ENCODE measurements around the gene PGAP6.

The PGAP6 gene

GRCh38 chr16:400061-400591, 18.3 kb upstream of the PGAP6 start:
- Histone ChIP-seq H3K27me3 (ENCODE audit: control insufficient read depth in 1 of 2, insufficient read depth in 2 of 2, low read length in 2 of 2) (no peaks in the 10 kb centered on the region), H3K4me1 (ENCODE audit: control insufficient read depth in 1 of 2, insufficient read depth in 2 of 2, low read length in 2 of 2) (peaks cover 11 to 22% of the 10 kb centered on the region in 2 donors), H3K27ac (ENCODE audit: low read depth, low read length) (peak overlapping the region; percentile 32), H3K9me3 (ENCODE audit: control insufficient read depth in 1 of 2, low read length in 2 of 2) (no peaks in the 10 kb centered on the region), H3K9ac (ENCODE audit: low read depth in 1 of 2, low read length in 2 of 2) (peak overlapping the region; percentile 74 to 77), H3K4me3 (ENCODE audit: low read depth in 1 of 2, low read length in 2 of 2) (peak overlapping the region; percentile 73 to 83), H3K36me3 (ENCODE audit: control insufficient read depth in 1 of 2, insufficient read depth in 2 of 2, low read length in 2 of 2) (peaks cover 0 to 4% of the 10 kb centered on the region in 2 donors)

GRCh38 chr16:399340-400019, 17.7 kb upstream of the PGAP6 start:
- Histone ChIP-seq H3K4me1 (ENCODE audit: control insufficient read depth in 1 of 2, insufficient read depth in 2 of 2, low read length in 2 of 2) (peaks cover 8 to 18% of the 10 kb centered on the region in 2 donors), H3K27ac (ENCODE audit: low read depth, low read length) (no peak overlapping the region), H3K9ac (ENCODE audit: low read depth in 1 of 2, low read length in 2 of 2) (no peak overlapping the region), H3K27me3 (ENCODE audit: control insufficient read depth in 1 of 2, insufficient read depth in 2 of 2, low read length in 2 of 2) (no peaks in the 10 kb centered on the region), H3K9me3 (ENCODE audit: control insufficient read depth in 1 of 2, low read length in 2 of 2) (no peaks in the 10 kb centered on the region), H3K36me3 (ENCODE audit: control insufficient read depth in 1 of 2, insufficient read depth in 2 of 2, low read length in 2 of 2) (peaks cover 0 to 4% of the 10 kb centered on the region in 2 donors), H3K4me3 (ENCODE audit: low read depth in 1 of 2, low read length in 2 of 2) (no peak overlapping the region)

GRCh38 chr16:398561-399339, 17.0 kb upstream of the PGAP6 start:
- Histone ChIP-seq H3K9ac (ENCODE audit: low read depth in 1 of 2, low read length in 2 of 2) (no peak overlapping the region), H3K27ac (ENCODE audit: low read depth, low read length) (no peak overlapping the region), H3K9me3 (ENCODE audit: control insufficient read depth in 1 of 2, low read length in 2 of 2) (no peaks in the 10 kb centered on the region), H3K4me1 (ENCODE audit: control insufficient read depth in 1 of 2, insufficient read depth in 2 of 2, low read length in 2 of 2) (peaks cover 8 to 18% of the 10 kb centered on the region in 2 donors), H3K27me3 (ENCODE audit: control insufficient read depth in 1 of 2, insufficient read depth in 2 of 2, low read length in 2 of 2) (no peaks in the 10 kb centered on the region), H3K36me3 (ENCODE audit: control insufficient read depth in 1 of 2, insufficient read depth in 2 of 2, low read length in 2 of 2) (peaks cover 0 to 4% of the 10 kb centered on the region in 2 donors), H3K4me3 (ENCODE audit: low read depth in 1 of 2, low read length in 2 of 2) (no peak overlapping the region)

GRCh38 chr16:397736-398332, 16.1 kb upstream of the PGAP6 start:
- Histone ChIP-seq H3K27me3 (ENCODE audit: control insufficient read depth in 1 of 2, insufficient read depth in 2 of 2, low read length in 2 of 2) (no peaks in the 10 kb centered on the region), H3K36me3 (ENCODE audit: control insufficient read depth in 1 of 2, insufficient read depth in 2 of 2, low read length in 2 of 2) (peaks cover 0 to 4% of the 10 kb centered on the region in 2 donors), H3K4me3 (ENCODE audit: low read depth in 1 of 2, low read length in 2 of 2) (no peak overlapping the region), H3K27ac (ENCODE audit: low read depth, low read length) (no peak overlapping the region), H3K9ac (ENCODE audit: low read depth in 1 of 2, low read length in 2 of 2) (no peak overlapping the region), H3K4me1 (ENCODE audit: control insufficient read depth in 1 of 2, insufficient read depth in 2 of 2, low read length in 2 of 2) (peaks cover 8 to 18% of the 10 kb centered on the region in 2 donors), H3K9me3 (ENCODE audit: control insufficient read depth in 1 of 2, low read length in 2 of 2) (no peaks in the 10 kb centered on the region)

- Histone ChIP-seq H3K4me3 (ENCODE audit: low read depth in 1 of 2, low read length in 2 of 2) (peak within 1 kb of the TSS; percentile 22 to 62), H3K9me3 (ENCODE audit: control insufficient read depth in 1 of 2, low read length in 2 of 2) (no peaks in the 10 kb centered on the region), H3K9ac (ENCODE audit: low read depth in 1 of 2, low read length in 2 of 2) (no peak within 1 kb of the TSS), H3K27ac (ENCODE audit: low read depth, low read length) (no peak within 1 kb of the TSS), H3K27me3 (ENCODE audit: control insufficient read depth in 1 of 2, insufficient read depth in 2 of 2, low read length in 2 of 2) (no peaks in the 10 kb centered on the region), H3K36me3 (ENCODE audit: control insufficient read depth in 1 of 2, insufficient read depth in 2 of 2, low read length in 2 of 2) (peaks cover 0 to 4% of the 10 kb centered on the region in 2 donors), H3K4me1 (ENCODE audit: control insufficient read depth in 1 of 2, insufficient read depth in 2 of 2, low read length in 2 of 2) (peaks cover 8 to 18% of the 10 kb centered on the region in 2 donors)
Observed at GRCh38 chr16:397135-397661, 15.4 kb upstream of the PGAP6 start, which contains the start of gene NME4. Gene NME4 (plus strand): TSS chr16:397199. CDS start chr16:397223, 24 bp downstream.

GRCh38 chr16:396605-397004, 14.8 kb upstream of the PGAP6 start:
- Histone ChIP-seq H3K9me3 (ENCODE audit: control insufficient read depth in 1 of 2, low read length in 2 of 2) (no peaks in the 10 kb centered on the region), H3K9ac (ENCODE audit: low read depth in 1 of 2, low read length in 2 of 2) (no peak overlapping the region), H3K36me3 (ENCODE audit: control insufficient read depth in 1 of 2, insufficient read depth in 2 of 2, low read length in 2 of 2) (peaks cover 0 to 4% of the 10 kb centered on the region in 2 donors), H3K27ac (ENCODE audit: low read depth, low read length) (no peak overlapping the region), H3K27me3 (ENCODE audit: control insufficient read depth in 1 of 2, insufficient read depth in 2 of 2, low read length in 2 of 2) (no peaks in the 10 kb centered on the region), H3K4me1 (ENCODE audit: control insufficient read depth in 1 of 2, insufficient read depth in 2 of 2, low read length in 2 of 2) (peaks cover 8 to 18% of the 10 kb centered on the region in 2 donors), H3K4me3 (ENCODE audit: low read depth in 1 of 2, low read length in 2 of 2) (peak overlapping the region in 1 of 2 donors; percentile 62)

- Histone ChIP-seq H3K9ac (ENCODE audit: low read depth in 1 of 2, low read length in 2 of 2) (no peak overlapping the region), H3K27ac (ENCODE audit: low read depth, low read length) (no peak overlapping the region)
Observed at GRCh38 chr16:396199-396598, 14.4 kb upstream of the PGAP6 start.

GRCh38 chr16:392450-393030, 10.8 kb upstream of the PGAP6 start:
- Histone ChIP-seq H3K36me3 (ENCODE audit: control insufficient read depth in 1 of 2, insufficient read depth in 2 of 2, low read length in 2 of 2) (no peaks in the 10 kb centered on the region), H3K27ac (ENCODE audit: low read depth, low read length) (no peak overlapping the region), H3K4me3 (ENCODE audit: low read depth in 1 of 2, low read length in 2 of 2) (no peak overlapping the region), H3K27me3 (ENCODE audit: control insufficient read depth in 1 of 2, insufficient read depth in 2 of 2, low read length in 2 of 2) (no peaks in the 10 kb centered on the region), H3K9me3 (ENCODE audit: control insufficient read depth in 1 of 2, low read length in 2 of 2) (no peaks in the 10 kb centered on the region), H3K4me1 (ENCODE audit: control insufficient read depth in 1 of 2, insufficient read depth in 2 of 2, low read length in 2 of 2) (peaks cover 0 to 6% of the 10 kb centered on the region in 2 donors), H3K9ac (ENCODE audit: low read depth in 1 of 2, low read length in 2 of 2) (no peak overlapping the region)

More at GRCh38 chr16:396199-396598, 14.4 kb upstream of the PGAP6 start:
- peaks cover 0 to 4% of the 10 kb centered on the region in 2 donors for H3K36me3 ChIP-seq (ENCODE audit: control insufficient read depth in 1 of 2, insufficient read depth in 2 of 2, low read length in 2 of 2)
- H3K4me1 ChIP-seq (ENCODE audit: control insufficient read depth in 1 of 2, insufficient read depth in 2 of 2, low read length in 2 of 2), result peaks cover 8 to 18% of the 10 kb centered on the region in 2 donors
- no peaks in the 10 kb centered on the region for H3K27me3 ChIP-seq (ENCODE audit: control insufficient read depth in 1 of 2, insufficient read depth in 2 of 2, low read length in 2 of 2)
- no peaks in the 10 kb centered on the region for H3K9me3 ChIP-seq (ENCODE audit: control insufficient read depth in 1 of 2, low read length in 2 of 2)
- no peak overlapping the region for H3K4me3 ChIP-seq (ENCODE audit: low read depth in 1 of 2, low read length in 2 of 2)

- H3K4me3 ChIP-seq (ENCODE audit: low read depth in 1 of 2, low read length in 2 of 2), result no peak overlapping the region
- H3K9ac ChIP-seq (ENCODE audit: low read depth in 1 of 2, low read length in 2 of 2), result no peak overlapping the region
- H3K9me3 ChIP-seq (ENCODE audit: control insufficient read depth in 1 of 2, low read length in 2 of 2), result no peaks in the 10 kb centered on the region
- H3K27ac ChIP-seq (ENCODE audit: low read depth, low read length), result no peak overlapping the region
- H3K27me3 ChIP-seq (ENCODE audit: control insufficient read depth in 1 of 2, insufficient read depth in 2 of 2, low read length in 2 of 2), result no peaks in the 10 kb centered on the region
- H3K4me1 ChIP-seq (ENCODE audit: control insufficient read depth in 1 of 2, insufficient read depth in 2 of 2, low read length in 2 of 2), result peaks cover 0 to 6% of the 10 kb centered on the region in 2 donors
- no peaks in the 10 kb centered on the region for H3K36me3 ChIP-seq (ENCODE audit: control insufficient read depth in 1 of 2, insufficient read depth in 2 of 2, low read length in 2 of 2)
Observed at GRCh38 chr16:391885-392335, 10.1 kb upstream of the PGAP6 start.
